Measurements from ENCODE around the gene GPR142. TPM values are rescaled to one million over a fixed set of nuclear protein-coding genes. Genes with fewer than 3 reads are reported as not detected.

The GPR142 gene
- polyA plus RNA-seq, 1 of the 3 experiments (the other 2 are of a cell fraction), result not detected

- Histone ChIP-seq H3K4me2 (no peak overlapping the region), H3K4me1 (ENCODE audit: control insufficient read depth in 1 of 2, insufficient read depth in 2 of 2, low read depth in 1 of 2, low read length in 1 of 2) (no peaks in the 10 kb centered on the region; a peak in 1 of 4 replicates), H3K9me2 (no peaks in the 10 kb centered on the region), H3K27me3 (ENCODE audit: insufficient read depth) (no peaks in the 10 kb centered on the region), H3K9me3 (no peaks in the 10 kb centered on the region), H3K9ac (no peak overlapping the region), H3K4me3 (ENCODE audit: low read depth in 2 of 2, low read length in 1 of 2) (no peak overlapping the region), H3K27ac (ENCODE audit: low read depth in 2 of 2, low read length in 1 of 2) (no peak overlapping the region), H3F3A (replicated peaks; ENCODE audit: insufficient read depth) (no peaks in the 10 kb centered on the region), H2AFZ (ENCODE audit: low read depth) (no peak overlapping the region), H4K20me1 (ENCODE audit: insufficient read depth) (no peaks in the 10 kb centered on the region), H3K79me2 (ENCODE audit: insufficient read depth) (no peaks in the 10 kb centered on the region), H3K36me3 (replicated peaks in 1 of 2; ENCODE audit: control insufficient read depth in 1 of 2, insufficient read depth in 2 of 2, low read length in 1 of 2) (no peaks in the 10 kb centered on the region)
- ChIA-PET CTCF (interaction anchor here (1.2 to 4.0 kb wide), 3 partner anchors 18 to 45 kb away, joined by 3 to 17 read pairs (median 7); no protein-coding TSS in a partner anchor), POLR2A (no interaction called here)
- no peak for TF ChIP-seq RFX5 (IDR thresholded peaks at IDR 0.05; ENCODE audit: low read length)
- no peak for TF ChIP-seq TEAD4 (IDR thresholded peaks at IDR 0.05; ENCODE audit: borderline replicate concordance, insufficient read depth)
- TF ChIP-seq TAF1 (IDR thresholded peaks at IDR 0.05; ENCODE audit: borderline replicate concordance, low read depth, low read length), result no peak
- no peak for TF ChIP-seq RXRA (IDR thresholded peaks at IDR 0.05; ENCODE audit: borderline replicate concordance, low read depth)
- TF ChIP-seq USF2 (IDR thresholded peaks at IDR 0.05; ENCODE audit: borderline replicate concordance, low read depth, low read length), result no peak
- TF ChIP-seq RCOR1 (IDR thresholded peaks at IDR 0.05; ENCODE audit: low read length), result no peak
- no peak for TF ChIP-seq MEF2A (IDR thresholded peaks at IDR 0.05; ENCODE audit: borderline replicate concordance, low read depth)
- no peak for TF ChIP-seq GATA2 (CRISPR knock-in tag; IDR thresholded peaks at IDR 0.05)
- TF ChIP-seq SMC3 (IDR thresholded peaks at IDR 0.05; ENCODE audit: low read depth, low read length), result no peak
- TF ChIP-seq GABPA (IDR thresholded peaks at IDR 0.05; ENCODE audit: low read depth), result no peak
- TF ChIP-seq EZH2phosphoT487 (IDR thresholded peaks at IDR 0.05; ENCODE audit: borderline replicate concordance, low read depth), result no peak
- TF ChIP-seq MXI1 (IDR thresholded peaks at IDR 0.05; ENCODE audit: low read depth, low read length), result no peak
- no peak for TF ChIP-seq REST (IDR thresholded peaks at IDR 0.05; ENCODE audit: low read depth, low read length)
- no peak for TF ChIP-seq ELF1 (IDR thresholded peaks at IDR 0.05)
- no peak for TF ChIP-seq PBX3 (IDR thresholded peaks at IDR 0.05)
- no peak for TF ChIP-seq CHD2 (IDR thresholded peaks at IDR 0.05; ENCODE audit: low read length, partially characterized antibody)
- no peak for TF ChIP-seq FOXJ3 (CRISPR knock-in tag; IDR thresholded peaks at IDR 0.05)
- TF ChIP-seq JUND (IDR thresholded peaks at IDR 0.05), result no peak
- TF ChIP-seq NFIC (IDR thresholded peaks at IDR 0.05; ENCODE audit: borderline replicate concordance), result no peak
- DNase-seq, result no peak
- WGBS (ENCODE audit: low lambda C conversion rate), result 63% methylated on average over 8 of the region's 8 CpGs
Observed at GRCh38 chr17:74412581-74412980, 45.3 kb downstream of the GPR142 start.

Data from SK-N-SH (cell line).